Caco-2 (cell line): ENCODE results near the gene ARHGEF7. TPM values are rescaled to one million over a fixed set of nuclear protein-coding genes. Genes with fewer than 3 reads are reported as not detected.
"Not testable (repeated sequence)": the region's sequence is repeated elsewhere in the genome, so short reads cannot be mapped to it uniquely, and the experiment has no call there.

Experiments used
- BruUV-seq: library from RNA; stranded (reverse); fragments of 400-500 nt; replicated peaks from 2 replicates; lab custom pipeline; 2021; lab: Mats Ljungman, UMichigan
- CTCF ChIA-PET: fragments of 300-600 bp; sonication (Branson Sonifier 250); formaldehyde crosslinking; loops from one replicate; lab custom pipeline; 2022; ENCODE audit warnings: antibody characterized with exemption; lab: Charles Lee
- POLR2A ChIA-PET: fragments of 300-600 bp; sonication (Branson Sonifier 250); formaldehyde crosslinking; loops from one replicate; lab custom pipeline; 2022; ENCODE audit warnings: antibody characterized with exemption; lab: Charles Lee
- DNase-seq, 2 experiments: peaks; one replicate each; pipeline versions ENCODE4 v3.0.0 to v3.0.0-alpha.2; 2020 to 2022
- H3K27me3 ChIP-seq: replicated peaks from 2 replicates; pipeline ENCODE4 v1.6.0; 2011; ENCODE audit warnings: low read length; ENCODE audit not compliant: control insufficient read depth, insufficient read depth
- H3K36me3 ChIP-seq: 2 replicates; pipeline ENCODE4 v1.5.1; 2011; ENCODE audit warnings: low read length; ENCODE audit not compliant: control insufficient read depth, insufficient read depth
- H3K4me1 ChIP-seq: fragments of 250-450 bp; sonication (Bioruptor Pico); 2 replicates; pipeline ENCODE4 v1.5.1; 2020; ENCODE audit warnings: mild to moderate bottlenecking
- H3K4me3 ChIP-seq: 2 replicates; pipeline ENCODE4 v1.5.1; 2011; ENCODE audit warnings: low read depth, mild to moderate bottlenecking, control low read depth, low read length
- H3K9me3 ChIP-seq: fragments of 250-450 bp; sonication (Bioruptor Pico); 2 replicates; pipeline ENCODE4 v1.5.1; 2020; ENCODE audit warnings: mild to moderate bottlenecking, moderate library complexity
- H3K27ac Mint-ChIP-seq: one replicate; pipeline ENCODE4 v1.8.0; 2022; ENCODE audit warnings: mixed read lengths; ENCODE audit not compliant: unreplicated experiment
- H3K27me3 Mint-ChIP-seq: one replicate; pipeline ENCODE4 v1.8.0; 2022; ENCODE audit warnings: mixed read lengths; ENCODE audit not compliant: insufficient read depth, unreplicated experiment
- H3K36me3 Mint-ChIP-seq: one replicate; pipeline ENCODE4 v1.8.0; 2022; ENCODE audit warnings: mild to moderate bottlenecking, mixed read lengths; ENCODE audit not compliant: insufficient read depth, unreplicated experiment
- H3K4me1 Mint-ChIP-seq: one replicate; pipeline ENCODE4 v1.8.0; 2022; ENCODE audit warnings: low read depth, mixed read lengths; ENCODE audit not compliant: unreplicated experiment
- H3K4me3 Mint-ChIP-seq: one replicate; pipeline ENCODE4 v1.8.0; 2022; ENCODE audit warnings: mild to moderate bottlenecking, moderate library complexity, mixed read lengths; ENCODE audit not compliant: unreplicated experiment
- H3K9me3 Mint-ChIP-seq: one replicate; pipeline ENCODE4 v1.8.0; 2022; ENCODE audit warnings: mixed read lengths; ENCODE audit not compliant: unreplicated experiment
- CTCF ChIP-seq, 2 experiments: fragments of 200-600 bp in 1 of 2; IDR thresholded peaks; 1 replicate in 1 of 2; 2 replicates in 1 of 2; pipeline versions ENCODE4 v1.5.1 to v1.8.0; 2011 to 2022; ENCODE audit warnings: antibody characterized with exemption in 1 of 2, control low read depth in 1 of 2, inconsistent platforms in 1 of 2, low read depth in 1 of 2, low read length in 1 of 2, mild to moderate bottlenecking in 1 of 2, moderate library complexity in 1 of 2; ENCODE audit not compliant: insufficient read depth in 1 of 2, severe bottlenecking in 1 of 2, unreplicated experiment in 1 of 2
- intact Hi-C: fragments of 100-400 bp; cut with micrococcal nuclease; formaldehyde crosslinking; loops from one replicate; pipeline ENCODE4 v1.10.0; 2022; ENCODE audit not compliant: unreplicated experiment
- total RNA-seq: library from RNA; stranded (reverse); gene quantifications from 2 replicates; pipeline ENCODE4 v1.2.3, GENCODE V29; 2022

Gene ARHGEF7
- total RNA-seq, 1 experiment from 2014 or later = 60.5 TPM

GRCh38 chr13:111068009-111068350 lies 47.1 kb upstream of the ARHGEF7 start:
- H3K4me3 Mint-ChIP-seq = peak overlapping the region; percentile 74
- H3K4me1 Mint-ChIP-seq = no peaks in the 10 kb centered on the region
- H3K4me1 ChIP-seq = no peaks in the 10 kb centered on the region
- TF ChIP-seq CTCF (IDR thresholded peaks at IDR 0.05; ENCODE audit: insufficient read depth in 1 of 2, low read depth in 1 of 2, low read length in 1 of 2, severe bottlenecking in 1 of 2, unreplicated experiment in 1 of 2) = peak in 1 of 2 experiments; percentile 5
- intact Hi-C loops = loop anchor here (5.0 kb wide), 1 partner anchor 84 kb away; no protein-coding TSS in a partner anchor
- H3K36me3 Mint-ChIP-seq = peaks cover 4% of the 10 kb centered on the region
- H3K9me3 ChIP-seq = peaks cover 9% of the 10 kb centered on the region; the same call in 1 of the 2 replicates
- ChIA-PET POLR2A (interaction anchor here (0.6 kb wide), 1 partner anchor 87 kb away, joined by 4 read pairs; no protein-coding TSS in a partner anchor), CTCF (interaction anchor here (0.8 to 1.8 kb wide), 5 partner anchors 9 to 154 kb away, joined by 3 to 15 read pairs (median 4); partner anchors contain the start of gene ANKRD10)
- H3K27ac Mint-ChIP-seq = no peak overlapping the region
- no peaks in the 10 kb centered on the region for H3K27me3 ChIP-seq
- no peak for DNase-seq
- H3K27me3 Mint-ChIP-seq = peaks cover 2% of the 10 kb centered on the region
- H3K4me3 ChIP-seq = no peak overlapping the region
- BruUV-seq = no TSS peak
- H3K9me3 Mint-ChIP-seq = peaks cover 33% of the 10 kb centered on the region
- H3K36me3 ChIP-seq = no peaks in the 10 kb centered on the region

GRCh38 chr13:111071120-111071519 lies 44.0 kb upstream of the ARHGEF7 start:
- H3K4me3 ChIP-seq, CTCF ChIA-PET, H3K4me1 ChIP-seq, H3K27me3 Mint-ChIP-seq, POLR2A ChIA-PET, H3K4me1 Mint-ChIP-seq, H3K4me3 Mint-ChIP-seq, intact Hi-C loops, H3K27me3 ChIP-seq, H3K36me3 ChIP-seq, H3K36me3 Mint-ChIP-seq, H3K27ac Mint-ChIP-seq, BruUV-seq: not testable (repeated sequence)
- peaks cover 18% of the 10 kb centered on the region; the same call in 1 of the 2 replicates for H3K9me3 ChIP-seq
- DNase-seq = peak in 1 of 2 experiments; percentile 33
- peaks cover 61% of the 10 kb centered on the region for H3K9me3 Mint-ChIP-seq

- DNase-seq, H3K4me3 Mint-ChIP-seq, H3K4me1 Mint-ChIP-seq, H3K27me3 Mint-ChIP-seq, CTCF ChIA-PET, intact Hi-C loops, H3K4me1 ChIP-seq, H3K4me3 ChIP-seq, H3K27me3 ChIP-seq, BruUV-seq, POLR2A ChIA-PET, H3K36me3 ChIP-seq, H3K36me3 Mint-ChIP-seq, H3K27ac Mint-ChIP-seq: not testable (repeated sequence)
- H3K9me3 ChIP-seq = peaks cover 18% of the 10 kb centered on the region; the same call in 1 of the 2 replicates
- peaks cover 61% of the 10 kb centered on the region for H3K9me3 Mint-ChIP-seq
Observed at GRCh38 chr13:111071526-111071925, 43.6 kb upstream of the ARHGEF7 start.

- Histone ChIP-seq H3K4me1 (no peaks in the 10 kb centered on the region), H3K4me3 (no peak overlapping the region), H3K36me3 (no peaks in the 10 kb centered on the region), H3K27me3 (no peaks in the 10 kb centered on the region), H3K9me3 (peaks cover 18% of the 10 kb centered on the region; the same call in 1 of the 2 replicates)
- ChIA-PET POLR2A (no interaction called here), CTCF (no interaction called here)
- peaks cover 4% of the 10 kb centered on the region for H3K36me3 Mint-ChIP-seq
- no peaks in the 10 kb centered on the region for H3K4me1 Mint-ChIP-seq
- no peak for DNase-seq
- H3K4me3 Mint-ChIP-seq = no peak overlapping the region
- no peaks in the 10 kb centered on the region for H3K27me3 Mint-ChIP-seq
- no peak for TF ChIP-seq CTCF (IDR thresholded peaks at IDR 0.05; ENCODE audit: insufficient read depth in 1 of 2, low read depth in 1 of 2, low read length in 1 of 2, severe bottlenecking in 1 of 2, unreplicated experiment in 1 of 2)
- intact Hi-C loops = no loop called here
- H3K9me3 Mint-ChIP-seq = peaks cover 58% of the 10 kb centered on the region
- no peak overlapping the region for H3K27ac Mint-ChIP-seq
- no TSS peak for BruUV-seq
Observed at GRCh38 chr13:111074826-111075225, 40.3 kb upstream of the ARHGEF7 start.
